Renal pelvis (tissue), 4 donors: ENCODE data around the gene AP1S3. TPM values are rescaled to one million over a fixed set of nuclear protein-coding genes. Genes with fewer than 3 reads are reported as not detected.
A peak's percentile ranks its signal among the peaks of the same experiment; 100 is the strongest.
"Not testable (repeated sequence)": the region's sequence is repeated elsewhere in the genome, so short reads cannot be mapped to it uniquely, and the experiment has no call there.

ENCODE experiments used
- DNase-seq: peaks from one replicate; pipeline ENCODE4 v3.0.0-alpha.2; 2013
- polyA plus RNA-seq, 3 donors: library from polyadenylated mRNA; unstranded; fragments of 120-200 nt; gene quantifications; one replicate each; pipeline ENCODE4 v1.2.1, GENCODE V29; 2013; ENCODE audit not compliant: insufficient read length in 3 of 3

AP1S3 gene
- polyA plus RNA-seq, 3 donors = 10.0 to 16.1 (median 11.1) TPM

DNA sequence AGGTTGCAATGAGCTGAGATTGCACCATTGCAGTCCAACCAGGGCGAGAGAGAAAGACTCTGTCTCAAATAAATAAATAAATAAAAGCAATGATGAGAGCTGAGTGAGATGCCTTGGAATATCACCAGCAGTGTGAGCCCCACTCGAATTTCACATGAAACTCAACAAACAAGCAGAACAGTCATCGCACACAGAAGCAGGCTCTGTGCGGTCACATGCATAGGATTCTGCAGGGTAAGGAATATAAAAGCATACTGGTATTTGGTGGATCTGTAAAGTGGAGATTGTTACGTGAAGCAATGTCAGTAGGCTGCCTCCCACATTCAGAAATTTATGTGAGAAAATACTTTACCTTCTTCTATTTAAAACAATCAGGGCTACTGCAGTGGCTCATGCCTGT, 18.0 kb upstream of the AP1S3 start:
- DNase-seq = no peak

DNA sequence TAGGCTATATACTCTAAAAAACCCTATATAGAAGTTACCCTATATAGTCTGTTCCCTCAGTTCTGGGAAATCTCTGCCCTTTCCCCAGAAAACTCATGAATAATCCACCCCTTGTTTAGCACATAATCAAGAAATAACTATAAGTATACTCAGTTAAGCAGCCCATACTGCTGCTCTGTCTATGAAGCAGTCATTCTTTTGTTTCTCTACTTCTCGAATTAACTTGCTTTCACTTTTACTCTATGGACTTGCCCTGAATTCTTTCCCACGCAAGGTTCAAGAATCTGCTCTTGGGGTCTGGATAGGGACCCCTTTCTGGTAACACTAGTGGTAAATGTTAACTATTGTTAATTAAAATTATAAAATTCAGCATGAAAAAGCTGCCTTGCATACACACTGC, 17.4 kb upstream of the AP1S3 start:
- DNase-seq = no peak

- no peak for DNase-seq
Measured at GRCh38 chr2:223853425-223853837, 16.0 kb upstream of the AP1S3 start.

DNA sequence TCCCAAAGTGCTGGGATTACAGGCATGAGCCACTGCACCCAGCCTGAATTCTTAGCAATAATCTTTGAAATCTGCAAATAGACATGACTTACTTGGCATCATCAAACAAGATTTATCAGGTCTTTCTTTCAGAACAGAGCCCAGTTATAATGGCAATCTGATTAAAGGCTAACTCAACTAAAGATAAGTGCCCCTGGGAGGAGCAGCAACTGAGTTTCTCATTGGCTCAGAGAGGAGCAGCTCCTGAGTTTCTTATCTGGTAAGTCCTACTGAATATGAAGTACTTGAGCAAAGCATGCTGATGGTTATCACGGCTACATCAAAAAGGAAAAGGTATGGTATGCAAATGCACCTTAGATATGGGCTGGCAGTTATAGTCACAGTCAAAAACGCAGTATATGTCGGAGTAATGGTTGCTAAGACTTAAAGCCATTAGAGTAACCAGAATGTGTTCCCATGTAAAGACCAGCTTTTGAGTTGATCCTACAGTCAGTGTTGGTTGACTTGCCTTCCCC, 15.0 kb upstream of the AP1S3 start:
- DNase-seq = no peak

- DNase-seq = no peak
Measured at GRCh38 chr2:223847410-223847809, 10.0 kb upstream of the AP1S3 start.

GRCh38 chr2:223846515-223846914, 9.1 kb upstream of the AP1S3 start:
- DNase-seq = no peak

DNA sequence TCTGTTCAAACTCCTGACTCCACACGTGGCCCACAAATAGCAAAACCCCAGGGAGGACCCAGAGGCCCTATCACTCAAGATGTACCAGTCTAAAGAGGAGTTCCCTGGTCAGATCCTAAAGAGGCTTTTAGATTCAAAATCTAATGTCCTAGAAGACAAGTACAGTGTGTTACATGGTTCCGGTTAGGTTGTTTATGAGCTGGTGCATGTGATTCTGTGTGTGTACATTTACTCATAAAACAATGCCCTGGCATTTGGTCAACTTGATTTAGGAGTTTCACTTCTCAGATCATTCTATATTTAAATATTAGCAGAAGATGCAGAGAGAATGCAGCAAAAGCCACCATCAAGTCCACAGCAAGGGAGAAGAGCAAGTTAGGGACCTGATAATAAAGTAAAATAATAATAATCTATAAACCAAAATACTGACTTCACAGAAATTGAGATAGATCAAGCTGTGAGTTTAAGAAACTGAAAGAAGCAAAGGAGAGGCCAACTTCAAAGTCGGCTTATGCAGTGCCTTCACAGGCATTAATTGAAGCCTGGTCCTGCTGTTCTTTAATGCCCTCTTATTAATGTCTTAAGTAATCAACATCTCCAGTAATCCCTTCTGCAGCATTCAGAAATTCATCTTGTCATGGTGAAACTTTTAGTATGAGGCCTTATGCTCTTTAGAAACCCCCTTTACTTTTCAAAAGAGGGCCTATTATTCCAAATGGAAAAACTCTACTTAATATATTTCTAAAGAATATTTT, 4.2 kb upstream of the AP1S3 start:
- no peak for DNase-seq

GRCh38 chr2:223835701-223836532, 1.5 kb downstream of the AP1S3 start:
- no peak for DNase-seq

GRCh38 chr2:223834431-223834830, 3.0 kb downstream of the AP1S3 start:
- DNase-seq = no peak

DNA sequence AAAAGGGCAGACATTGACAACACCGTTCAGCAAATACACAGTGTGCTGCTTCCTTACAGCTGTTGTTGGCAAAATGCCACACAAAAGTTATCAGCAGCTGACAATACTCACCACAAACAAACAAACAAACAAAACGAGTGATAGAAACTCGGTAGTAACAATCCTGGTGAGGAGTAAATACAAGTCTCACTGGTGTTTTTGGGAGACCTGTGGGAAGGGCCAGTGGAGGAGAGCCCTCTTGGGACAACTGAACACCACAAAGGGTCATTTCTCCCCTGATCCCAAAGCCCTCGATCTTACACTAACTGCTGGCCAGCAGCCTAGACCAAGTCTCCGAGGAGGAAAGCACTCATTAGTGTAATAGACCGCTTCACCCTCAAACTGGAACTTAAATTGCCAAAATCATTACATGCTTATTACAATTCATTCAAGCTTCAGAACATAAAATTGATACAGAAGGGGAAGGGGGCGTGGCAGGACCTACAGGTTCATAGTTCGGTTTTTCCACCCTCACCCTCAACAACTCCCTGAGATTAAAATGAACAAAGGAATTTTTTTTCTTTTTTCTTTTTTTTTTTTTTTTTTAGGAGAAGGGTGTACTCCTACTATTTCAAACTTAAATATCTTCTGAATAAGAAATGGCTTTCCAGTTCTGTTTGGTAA, 5.0 kb downstream of the AP1S3 start:
- peak; percentile 12 for DNase-seq

DNA sequence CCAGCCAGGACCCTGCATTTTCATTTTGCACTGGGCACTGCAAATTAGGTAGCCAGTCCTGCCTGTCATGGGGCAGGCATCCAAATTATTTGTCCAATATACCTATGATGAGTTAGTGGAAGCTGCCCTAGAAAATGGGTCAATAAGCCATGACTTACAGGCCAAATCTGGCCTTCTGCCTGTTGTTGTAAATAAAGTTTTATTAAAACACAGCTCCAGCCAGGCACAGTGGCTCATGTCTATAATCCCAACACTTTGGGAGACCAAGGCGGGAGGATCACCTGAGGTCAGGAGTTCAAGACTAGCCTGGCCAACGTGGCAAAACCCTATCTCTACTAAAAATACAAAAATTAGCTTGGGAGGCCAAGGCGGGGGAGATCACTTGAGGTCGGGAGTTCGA, 8.3 kb downstream of the AP1S3 start:
- no peak for DNase-seq

DNA sequence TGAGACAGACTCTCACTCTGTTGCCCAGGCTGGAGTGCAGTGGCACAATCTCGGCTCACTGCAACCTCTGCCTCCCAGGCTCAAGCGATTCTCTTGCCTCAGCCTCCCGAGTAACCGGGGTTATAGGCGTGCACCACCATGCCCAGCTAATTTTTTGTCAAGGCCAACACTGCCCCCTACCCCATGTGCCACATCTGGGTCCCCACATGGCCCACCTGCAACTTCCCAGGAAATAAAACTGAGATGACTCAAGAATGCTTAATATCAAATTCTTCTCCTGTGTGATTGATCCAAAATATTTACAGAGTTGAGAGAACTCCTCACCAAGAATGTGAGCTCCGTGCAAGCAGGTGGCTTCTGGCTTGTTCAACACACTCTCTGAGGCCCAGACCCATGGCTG, 9.1 kb downstream of the AP1S3 start:
- no peak for DNase-seq

DNA sequence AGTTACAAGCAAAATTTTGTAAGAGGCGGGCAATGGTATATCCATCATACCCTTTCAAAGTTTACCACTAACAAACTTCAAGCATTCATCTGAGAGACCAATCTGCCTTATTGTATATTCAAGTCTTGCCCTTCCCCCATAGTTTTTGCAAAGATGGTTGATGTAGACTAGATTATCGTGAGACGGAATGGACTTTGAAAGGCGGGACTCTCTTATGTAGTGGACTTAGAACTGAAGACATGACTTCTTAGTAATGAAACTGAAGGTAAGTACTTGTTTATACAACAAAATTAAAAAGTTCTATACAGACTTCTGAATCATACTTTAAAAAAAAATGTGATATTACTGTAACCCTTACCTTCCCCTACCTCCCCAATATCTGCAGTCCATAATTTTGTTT, 10.4 kb downstream of the AP1S3 start:
- no peak for DNase-seq

DNA sequence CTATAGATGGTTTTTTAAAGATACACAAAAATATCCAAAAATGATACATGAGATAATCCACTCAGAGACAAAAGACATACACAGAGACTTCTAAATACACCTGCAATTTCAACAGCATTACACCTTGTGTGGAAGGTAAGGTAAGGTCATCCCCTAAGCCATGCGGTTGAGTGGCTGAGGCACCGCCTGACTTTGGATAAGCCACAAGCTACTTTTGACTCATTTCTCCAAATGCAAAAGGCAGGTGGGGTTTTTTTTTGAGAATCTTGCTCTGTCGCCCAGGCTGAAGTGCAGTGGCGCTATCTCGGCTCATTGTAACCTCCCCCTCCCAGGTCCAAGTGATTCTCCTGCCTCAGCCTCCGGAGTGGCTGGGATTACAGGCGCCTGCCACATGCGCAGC, 13.1 kb downstream of the AP1S3 start:
- DNase-seq = no peak

DNA sequence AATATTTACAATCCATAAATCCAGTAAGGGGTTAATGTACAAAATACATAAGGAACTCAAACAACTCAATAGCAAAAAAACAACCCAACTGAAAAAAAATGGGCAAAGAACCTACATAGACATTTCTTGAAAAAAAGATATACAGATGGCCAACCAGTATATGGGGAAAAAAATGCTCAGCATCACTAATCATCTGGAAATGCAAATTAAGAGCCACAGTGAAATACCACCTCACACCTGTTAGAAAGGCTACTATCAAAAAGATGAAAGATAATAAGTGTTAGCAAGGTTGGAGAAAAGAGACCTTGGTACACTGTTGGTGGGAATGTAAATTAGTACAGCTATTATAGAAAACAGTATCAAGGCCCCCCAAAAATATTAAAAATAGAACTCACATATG, 14.6 kb downstream of the AP1S3 start:
- no peak for DNase-seq

GRCh38 chr2:223820549-223820948, 16.8 kb downstream of the AP1S3 start:
- no peak for DNase-seq

DNA sequence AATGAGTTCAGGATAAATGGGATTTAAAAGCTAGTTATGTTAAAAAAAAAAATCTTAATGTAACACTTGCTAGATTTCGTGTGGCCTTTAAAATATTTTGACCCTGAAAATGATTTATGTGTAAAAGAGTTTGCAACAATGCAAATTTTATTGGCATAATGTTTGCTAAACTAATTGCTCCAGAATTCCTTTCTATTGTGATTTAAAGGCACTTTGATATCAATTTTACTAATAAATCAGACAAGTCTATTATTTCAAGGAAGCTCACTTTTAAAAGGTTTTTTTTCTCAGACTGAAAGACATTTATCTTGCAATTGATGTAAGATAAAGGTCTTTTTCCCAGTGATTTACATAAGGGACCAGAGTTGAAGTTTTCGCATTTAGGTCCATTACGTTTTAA, 17.5 kb downstream of the AP1S3 start:
- no peak for DNase-seq

- DNase-seq = no peak
Measured at GRCh38 chr2:223815884-223816570, 21.4 kb downstream of the AP1S3 start.

DNA sequence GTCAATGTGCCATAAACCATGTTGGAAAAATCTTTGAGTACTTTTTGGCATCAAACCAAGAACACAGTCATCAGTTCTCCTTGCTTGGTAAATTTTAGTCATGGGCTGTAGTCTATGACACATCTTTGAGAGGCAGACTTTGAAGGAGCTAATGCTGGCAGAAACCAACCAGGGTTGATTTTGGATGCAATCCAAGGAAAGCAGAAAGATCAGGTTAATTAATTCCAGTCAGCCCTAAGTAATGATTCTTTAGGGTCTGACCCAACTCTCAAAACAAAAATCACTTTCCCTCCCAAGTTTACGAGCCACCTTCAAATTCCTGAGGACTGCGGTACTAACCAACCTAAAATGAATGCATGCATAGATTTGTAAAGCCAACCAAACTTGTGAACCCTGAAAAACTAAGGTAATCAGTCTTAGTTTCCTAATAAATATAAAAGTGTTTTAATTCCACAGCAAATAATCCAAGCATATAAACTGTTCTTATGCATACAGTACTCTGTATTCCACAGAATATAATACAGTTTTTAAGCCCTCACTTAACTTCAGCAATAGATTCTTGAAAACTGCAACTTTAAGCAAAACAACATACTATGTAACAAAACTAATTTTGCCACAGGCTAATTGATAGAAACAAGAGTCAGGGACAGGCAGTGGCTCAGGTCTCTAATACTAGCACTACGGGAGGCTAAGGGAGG, 22.0 kb downstream of the AP1S3 start:
- DNase-seq = peak; percentile 87

GRCh38 chr2:223814764-223815163, 22.6 kb downstream of the AP1S3 start:
- DNase-seq = not testable (repeated sequence)

DNA sequence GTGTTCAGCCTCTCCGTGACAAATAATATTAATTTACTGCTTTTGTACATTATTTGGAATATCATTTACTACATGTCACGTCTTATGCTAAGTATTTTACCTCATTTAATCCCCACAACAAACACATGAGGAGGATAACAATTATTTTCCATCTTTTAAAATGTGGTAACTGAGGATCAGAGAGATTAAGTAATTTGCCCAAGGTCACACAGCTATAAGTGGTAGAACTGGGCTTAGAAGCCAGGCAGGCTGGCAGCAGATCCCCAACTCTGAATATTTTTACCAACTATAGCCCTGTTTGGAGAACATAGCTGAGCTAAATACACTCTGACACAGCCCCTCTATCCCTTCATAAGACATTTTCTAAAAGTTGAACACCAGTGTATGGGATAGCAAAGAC, 24.1 kb downstream of the AP1S3 start:
- DNase-seq = no peak
